ENCODE measurements around the gene TANC1. TPM values are rescaled to one million over a fixed set of nuclear protein-coding genes. Genes with fewer than 3 reads are reported as not detected.

TANC1 gene
- total RNA-seq, 1 donor from 2014 or later = 61.9 TPM

DNA sequence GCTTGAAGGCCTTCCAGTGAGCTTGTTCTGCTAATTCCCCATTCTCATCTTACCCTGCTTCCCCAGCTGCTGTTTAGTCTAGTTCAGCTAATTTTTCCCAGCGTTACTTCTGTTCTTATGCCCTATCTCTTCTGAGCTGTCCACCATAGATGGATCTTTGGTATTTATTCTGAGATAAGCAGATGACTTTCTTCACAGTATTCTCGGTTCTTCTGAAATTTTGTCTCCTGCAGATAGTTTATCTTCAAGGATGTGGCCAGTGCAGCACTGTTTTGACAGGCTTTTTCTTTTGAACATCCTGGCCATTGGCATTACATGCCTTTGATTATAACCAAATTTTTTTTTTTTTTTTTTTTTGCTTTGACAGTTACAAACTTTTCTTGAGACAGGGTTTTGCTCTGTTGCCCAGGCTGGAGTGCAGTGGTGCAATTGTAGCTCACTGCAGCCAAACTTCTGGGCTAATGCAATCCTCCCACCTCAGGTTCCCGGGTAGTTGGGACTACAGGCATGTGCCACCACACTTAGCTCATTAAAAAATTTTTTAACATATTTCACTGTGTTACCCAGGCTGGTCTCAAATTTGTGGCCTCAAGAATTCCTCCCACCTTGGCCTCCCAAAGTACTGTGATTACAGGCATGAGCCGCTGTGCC is 183.8 kb downstream of the TANC1 start:
- no peaks in the 10 kb centered on the region for H3K9me3 ChIP-seq
- TF ChIP-seq POLR2AphosphoS5 (IDR thresholded peaks at IDR 0.05; ENCODE audit: insufficient read depth in 1 of 2, low read depth in 1 of 2) (no peak), POLR2A (IDR thresholded peaks at IDR 0.05) (no peak)
- TF ChIP-seq, protein P1, sequence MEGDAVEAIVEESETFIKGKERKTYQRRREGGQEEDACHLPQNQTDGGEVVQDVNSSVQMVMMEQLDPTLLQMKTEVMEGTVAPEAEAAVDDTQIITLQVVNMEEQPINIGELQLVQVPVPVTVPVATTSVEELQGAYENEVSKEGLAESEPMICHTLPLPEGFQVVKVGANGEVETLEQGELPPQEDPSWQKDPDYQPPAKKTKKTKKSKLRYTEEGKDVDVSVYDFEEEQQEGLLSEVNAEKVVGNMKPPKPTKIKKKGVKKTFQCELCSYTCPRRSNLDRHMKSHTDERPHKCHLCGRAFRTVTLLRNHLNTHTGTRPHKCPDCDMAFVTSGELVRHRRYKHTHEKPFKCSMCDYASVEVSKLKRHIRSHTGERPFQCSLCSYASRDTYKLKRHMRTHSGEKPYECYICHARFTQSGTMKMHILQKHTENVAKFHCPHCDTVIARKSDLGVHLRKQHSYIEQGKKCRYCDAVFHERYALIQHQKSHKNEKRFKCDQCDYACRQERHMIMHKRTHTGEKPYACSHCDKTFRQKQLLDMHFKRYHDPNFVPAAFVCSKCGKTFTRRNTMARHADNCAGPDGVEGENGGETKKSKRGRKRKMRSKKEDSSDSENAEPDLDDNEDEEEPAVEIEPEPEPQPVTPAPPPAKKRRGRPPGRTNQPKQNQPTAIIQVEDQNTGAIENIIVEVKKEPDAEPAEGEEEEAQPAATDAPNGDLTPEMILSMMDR (IDR thresholded peaks at IDR 0.05) = no peak
- H3K27ac ChIP-seq = no peak overlapping the region
- no peak overlapping the region for H3K4me3 ChIP-seq
- intact Hi-C loops (cut with DNase I) = no loop called here
- no peak for DNase-seq (ENCODE audit: extremely low spot score in 2 of 2)
- H3K4me1 ChIP-seq = peaks cover 61% of the 10 kb centered on the region
- H3K27me3 ChIP-seq = no peaks in the 10 kb centered on the region
- peaks cover 0 to 6% of the 10 kb centered on the region in 2 donors for H3K36me3 ChIP-seq

DNA sequence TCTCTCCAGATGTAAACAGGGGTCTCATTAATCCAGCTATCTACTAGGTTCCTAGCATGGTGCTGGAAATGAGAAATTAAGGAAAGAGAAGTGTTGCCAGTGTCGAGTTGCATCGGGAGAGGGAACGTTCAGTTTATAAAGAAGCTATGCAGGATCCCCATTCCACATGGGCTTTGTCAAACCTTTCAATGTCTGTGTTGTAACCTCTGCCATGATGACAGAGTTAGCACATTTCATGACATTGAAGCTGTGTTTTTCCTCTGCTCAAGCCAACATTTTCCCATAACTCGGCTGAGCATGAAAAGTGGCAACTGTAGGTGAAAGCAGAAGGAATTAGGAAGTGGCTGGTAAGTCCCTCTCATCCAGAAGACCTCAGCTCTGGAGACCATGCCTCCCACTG is 184.6 kb downstream of the TANC1 start:
- Histone ChIP-seq H3K27me3 (no peaks in the 10 kb centered on the region), H3K4me1 (peaks cover 64% of the 10 kb centered on the region), H3K36me3 (peaks cover 0 to 6% of the 10 kb centered on the region in 2 donors), H3K9me3 (no peaks in the 10 kb centered on the region), H3K27ac (no peak overlapping the region), H3K4me3 (no peak overlapping the region)
- TF ChIP-seq, protein P1 (IDR thresholded peaks at IDR 0.05) = no peak
- TF ChIP-seq POLR2AphosphoS5 (IDR thresholded peaks at IDR 0.05; ENCODE audit: insufficient read depth in 1 of 2, low read depth in 1 of 2) (no peak), POLR2A (IDR thresholded peaks at IDR 0.05) (no peak)
- intact Hi-C loops (cut with DNase I) = no loop called here
- no peak for DNase-seq (ENCODE audit: extremely low spot score in 2 of 2)

DNA sequence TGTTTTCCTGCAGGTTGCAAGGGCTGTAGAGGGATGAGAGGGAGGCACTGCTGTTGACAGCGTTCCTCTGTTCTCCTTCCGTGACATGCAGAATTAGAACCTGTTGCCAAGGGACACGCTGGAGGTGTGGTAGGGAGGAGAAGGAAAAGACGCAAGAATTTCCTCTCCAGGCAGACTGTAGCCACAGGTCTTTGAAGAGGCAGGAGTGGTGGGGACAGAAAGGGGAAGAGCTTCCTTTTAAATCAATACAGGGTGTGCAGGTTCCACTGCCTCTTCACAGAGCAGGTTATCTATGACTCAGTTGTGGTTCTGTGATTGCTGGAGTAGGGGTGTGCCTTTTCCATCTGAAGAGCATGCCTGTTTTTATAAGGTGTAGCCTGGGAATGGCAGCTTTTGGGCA is 185.0 kb downstream of the TANC1 start:
- peak in 1 of 2 donors; percentile 29 for TF ChIP-seq POLR2AphosphoS5 (IDR thresholded peaks at IDR 0.05; ENCODE audit: insufficient read depth in 1 of 2, low read depth in 1 of 2)
- TF ChIP-seq, protein P1 (IDR thresholded peaks at IDR 0.05) = no peak
- Histone ChIP-seq H3K4me1 (peaks cover 66% of the 10 kb centered on the region), H3K27ac (no peak overlapping the region)

DNA sequence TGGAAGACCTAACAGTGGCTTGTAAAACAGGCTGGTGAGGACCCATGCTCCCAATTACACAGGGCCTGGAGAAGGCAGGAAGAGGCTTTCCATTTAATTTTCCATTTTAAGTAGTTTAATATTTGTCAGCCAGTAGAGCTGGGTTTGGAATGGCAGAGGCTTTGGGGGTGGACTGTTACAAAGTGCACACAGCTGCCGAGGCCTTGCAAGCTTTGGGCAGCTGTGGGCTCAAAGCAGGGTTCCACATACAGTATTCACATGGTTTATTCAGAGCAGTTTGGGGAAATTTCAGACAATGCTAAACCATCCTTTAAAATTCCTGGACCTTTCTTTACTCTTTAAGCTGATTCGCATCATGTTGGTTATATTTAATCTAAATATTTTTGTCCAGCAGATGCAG is 185.5 kb downstream of the TANC1 start:
- no peak for TF ChIP-seq POLR2AphosphoS5 (IDR thresholded peaks at IDR 0.05; ENCODE audit: insufficient read depth in 1 of 2, low read depth in 1 of 2)
- no peak for TF ChIP-seq POLR2A (IDR thresholded peaks at IDR 0.05)
- TF ChIP-seq, protein P1 (IDR thresholded peaks at IDR 0.05) = no peak
- H3K4me1 ChIP-seq = peaks cover 61% of the 10 kb centered on the region
- intact Hi-C loops (cut with DNase I) = no loop called here
- no peak for DNase-seq (ENCODE audit: extremely low spot score in 2 of 2)
- H3K27ac ChIP-seq = no peak overlapping the region
- no peak overlapping the region for H3K4me3 ChIP-seq
- H3K36me3 ChIP-seq = peaks cover 0 to 6% of the 10 kb centered on the region in 2 donors
- H3K27me3 ChIP-seq = no peaks in the 10 kb centered on the region
- no peaks in the 10 kb centered on the region for H3K9me3 ChIP-seq

More for the DNA sequence above, 185.0 kb downstream of the TANC1 start:
- no peak for DNase-seq (ENCODE audit: extremely low spot score in 2 of 2)
- intact Hi-C loops (cut with DNase I) = no loop called here
- Histone ChIP-seq H3K9me3 (no peaks in the 10 kb centered on the region), H3K27me3 (no peaks in the 10 kb centered on the region), H3K4me3 (no peak overlapping the region), H3K36me3 (peaks cover 0 to 6% of the 10 kb centered on the region in 2 donors)

DNA sequence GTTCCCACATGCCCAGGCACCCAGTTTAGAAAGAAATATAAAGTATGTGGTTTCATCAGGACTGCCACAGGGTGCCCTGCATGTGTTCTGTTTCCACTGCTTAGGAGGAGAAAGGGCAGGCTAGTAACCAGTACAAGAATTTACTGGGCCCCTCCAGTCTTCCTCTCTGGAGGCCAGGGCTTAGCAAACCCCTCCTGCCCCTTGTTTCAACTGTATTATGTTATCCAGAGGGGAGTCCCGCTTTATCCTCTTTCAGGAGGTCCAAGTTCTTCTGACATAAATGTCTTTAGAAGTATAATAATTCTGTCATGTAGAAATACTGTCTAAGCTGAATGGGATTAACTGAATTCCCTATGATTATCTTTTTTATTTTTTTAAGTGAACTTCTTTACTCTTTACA is 185.9 kb downstream of the TANC1 start:
- TF ChIP-seq, protein P1 (IDR thresholded peaks at IDR 0.05) = no peak
- no peak for TF ChIP-seq POLR2AphosphoS5 (IDR thresholded peaks at IDR 0.05; ENCODE audit: insufficient read depth in 1 of 2, low read depth in 1 of 2)
- TF ChIP-seq POLR2A (IDR thresholded peaks at IDR 0.05) = no peak
- Histone ChIP-seq H3K27me3 (no peaks in the 10 kb centered on the region), H3K9me3 (no peaks in the 10 kb centered on the region), H3K36me3 (peaks cover 0 to 6% of the 10 kb centered on the region in 2 donors), H3K4me3 (no peak overlapping the region), H3K4me1 (peaks cover 61% of the 10 kb centered on the region), H3K27ac (no peak overlapping the region)
- intact Hi-C loops (cut with DNase I) = no loop called here
- DNase-seq (ENCODE audit: extremely low spot score in 2 of 2) = no peak

Data from vagina (tissue), 2 donors.